Tibial artery (tissue), 4 donors: Measurements from ENCODE around the gene EXOSC1.

ENCODE experiments used
- DNase-seq, 2 donors: peaks; one replicate each; pipeline ENCODE4 v3.0.0-alpha.2; 2019
- H3K27ac ChIP-seq, 2 donors: fragments of 200-600 bp; sonication (generic) in 1 of 2; 1 replicate in 1 of 2; 2 replicates in 1 of 2; pipeline ENCODE4 v1.5.1; 2018 to 2019; ENCODE audit warnings: mild to moderate bottlenecking in 1 of 2
- H3K27me3 ChIP-seq, 2 donors: fragments of 200-600 bp; sonication (generic) in 1 of 2; one replicate each; pipeline versions ENCODE4 v1.5.1 to v1.6.0; 2016 to 2019
- H3K36me3 ChIP-seq, 3 donors: fragments of 200-600 bp; sonication (generic) in 2 of 3; one replicate each; pipeline ENCODE4 v1.5.1; 2016 to 2019; ENCODE audit warnings: mild to moderate bottlenecking in 2 of 3
- H3K4me1 ChIP-seq, 4 donors: fragments of 200-600 bp; sonication (generic) in 2 of 4; 1 replicate in 3 of 4; 2 replicates in 1 of 4; pipeline ENCODE4 v1.5.1; 2016 to 2019
- H3K4me3 ChIP-seq, 2 donors: fragments of 200-600 bp; sonication (generic) in 1 of 2; 1 replicate in 1 of 2; 2 replicates in 1 of 2; pipeline ENCODE4 v1.5.1; 2018 to 2019; ENCODE audit warnings: mild to moderate bottlenecking in 2 of 2
- H3K9me3 ChIP-seq, 3 donors: fragments of 200-600 bp; sonication (generic) in 1 of 3; one replicate each; pipeline ENCODE4 v1.5.1; 2016 to 2019
- intact Hi-C: fragments of 100-400 bp; cut with DNase I; formaldehyde crosslinking; loops from one replicate; pipeline ENCODE4 v1.15.0; 2023; ENCODE audit warnings: low total_unique reads
- TF ChIP-seq, protein P1 (sequence below), 2 experiments: fragments of 200-600 bp in 1 of 2; fragments of 450-650 bp in 1 of 2; IDR thresholded peaks; one replicate each; pipeline ENCODE4 v1.5.1; 2017 to 2019; ENCODE audit warnings: antibody characterized with exemption in 2 of 2, mild to moderate bottlenecking in 1 of 2, moderate library complexity in 1 of 2

The EXOSC1 gene, protein sequence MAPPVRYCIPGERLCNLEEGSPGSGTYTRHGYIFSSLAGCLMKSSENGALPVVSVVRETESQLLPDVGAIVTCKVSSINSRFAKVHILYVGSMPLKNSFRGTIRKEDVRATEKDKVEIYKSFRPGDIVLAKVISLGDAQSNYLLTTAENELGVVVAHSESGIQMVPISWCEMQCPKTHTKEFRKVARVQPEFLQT

DNA sequence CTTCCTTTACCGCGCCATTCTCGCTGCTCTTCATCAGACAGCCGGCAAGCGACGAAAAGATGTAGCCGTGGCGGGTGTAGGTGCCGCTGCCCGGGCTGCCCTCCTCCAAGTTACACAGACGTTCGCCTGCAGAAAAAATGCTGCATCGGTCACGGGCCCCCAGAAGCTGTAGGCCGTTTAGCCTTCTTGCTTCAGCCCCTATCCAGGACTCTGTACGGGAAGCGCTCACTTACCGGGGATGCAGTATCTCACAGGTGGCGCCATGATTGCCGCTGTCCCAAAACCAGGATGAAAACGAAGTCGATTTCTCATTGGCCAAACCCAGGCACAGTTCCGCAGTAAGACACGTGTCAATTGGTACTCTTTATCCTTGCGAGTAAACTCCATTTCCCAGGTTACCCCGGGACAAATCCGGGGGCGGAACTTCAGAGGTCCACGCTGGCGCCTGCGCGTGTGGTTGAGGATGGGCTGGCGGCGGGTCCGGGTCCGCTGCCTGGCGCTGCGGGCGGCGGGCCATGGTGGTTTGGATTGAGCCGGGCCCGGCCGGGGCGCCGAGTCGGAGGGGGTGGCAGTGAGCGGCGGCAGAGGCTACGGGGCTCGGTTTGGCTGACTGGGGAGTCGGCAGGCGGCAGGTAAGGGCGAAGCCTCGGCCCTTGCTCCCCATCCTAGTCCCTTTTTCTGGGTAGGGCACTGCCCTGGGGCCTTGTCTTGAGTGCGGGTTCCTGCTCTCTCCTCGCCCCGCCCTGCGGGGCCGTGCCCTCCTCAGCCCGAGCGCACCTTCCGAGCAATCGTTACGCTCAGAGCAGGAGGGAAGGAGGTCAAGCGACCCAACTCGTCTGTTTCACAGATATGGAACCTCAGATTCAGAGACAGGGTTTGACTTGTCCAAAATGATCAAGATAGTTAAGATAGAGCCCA, at the start of gene EXOSC1, which contains the start of gene ZDHHC16:
EXOSC1 (minus strand) TSS at position 285 of the 918 bp plus-strand sequence; CDS start at position 264, 21 bp downstream.
ZDHHC16 (plus strand) TSS at position 454 of the 918 bp plus-strand sequence. CDS start 5,501 bp downstream, outside the sequence.
- H3K27me3 ChIP-seq: no peaks in the 10 kb centered on the region
- peaks cover 6 to 19% (median 6%) of the 10 kb centered on the region in 3 donors for H3K36me3 ChIP-seq
- H3K4me1 ChIP-seq: peaks cover 0 to 41% (median 26%) of the 10 kb centered on the region in 4 donors
- peak within 1 kb of the TSS; percentile 74 to 76 for H3K4me3 ChIP-seq
- DNase-seq: peak; percentile 93 to 95
- TF ChIP-seq, protein P1, sequence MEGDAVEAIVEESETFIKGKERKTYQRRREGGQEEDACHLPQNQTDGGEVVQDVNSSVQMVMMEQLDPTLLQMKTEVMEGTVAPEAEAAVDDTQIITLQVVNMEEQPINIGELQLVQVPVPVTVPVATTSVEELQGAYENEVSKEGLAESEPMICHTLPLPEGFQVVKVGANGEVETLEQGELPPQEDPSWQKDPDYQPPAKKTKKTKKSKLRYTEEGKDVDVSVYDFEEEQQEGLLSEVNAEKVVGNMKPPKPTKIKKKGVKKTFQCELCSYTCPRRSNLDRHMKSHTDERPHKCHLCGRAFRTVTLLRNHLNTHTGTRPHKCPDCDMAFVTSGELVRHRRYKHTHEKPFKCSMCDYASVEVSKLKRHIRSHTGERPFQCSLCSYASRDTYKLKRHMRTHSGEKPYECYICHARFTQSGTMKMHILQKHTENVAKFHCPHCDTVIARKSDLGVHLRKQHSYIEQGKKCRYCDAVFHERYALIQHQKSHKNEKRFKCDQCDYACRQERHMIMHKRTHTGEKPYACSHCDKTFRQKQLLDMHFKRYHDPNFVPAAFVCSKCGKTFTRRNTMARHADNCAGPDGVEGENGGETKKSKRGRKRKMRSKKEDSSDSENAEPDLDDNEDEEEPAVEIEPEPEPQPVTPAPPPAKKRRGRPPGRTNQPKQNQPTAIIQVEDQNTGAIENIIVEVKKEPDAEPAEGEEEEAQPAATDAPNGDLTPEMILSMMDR (IDR thresholded peaks at IDR 0.05): no peak
- H3K27ac ChIP-seq: peak within 1 kb of the TSS; percentile 74 to 78
- H3K9me3 ChIP-seq: no peaks in the 10 kb centered on the region
- intact Hi-C loops: no loop called here

DNA sequence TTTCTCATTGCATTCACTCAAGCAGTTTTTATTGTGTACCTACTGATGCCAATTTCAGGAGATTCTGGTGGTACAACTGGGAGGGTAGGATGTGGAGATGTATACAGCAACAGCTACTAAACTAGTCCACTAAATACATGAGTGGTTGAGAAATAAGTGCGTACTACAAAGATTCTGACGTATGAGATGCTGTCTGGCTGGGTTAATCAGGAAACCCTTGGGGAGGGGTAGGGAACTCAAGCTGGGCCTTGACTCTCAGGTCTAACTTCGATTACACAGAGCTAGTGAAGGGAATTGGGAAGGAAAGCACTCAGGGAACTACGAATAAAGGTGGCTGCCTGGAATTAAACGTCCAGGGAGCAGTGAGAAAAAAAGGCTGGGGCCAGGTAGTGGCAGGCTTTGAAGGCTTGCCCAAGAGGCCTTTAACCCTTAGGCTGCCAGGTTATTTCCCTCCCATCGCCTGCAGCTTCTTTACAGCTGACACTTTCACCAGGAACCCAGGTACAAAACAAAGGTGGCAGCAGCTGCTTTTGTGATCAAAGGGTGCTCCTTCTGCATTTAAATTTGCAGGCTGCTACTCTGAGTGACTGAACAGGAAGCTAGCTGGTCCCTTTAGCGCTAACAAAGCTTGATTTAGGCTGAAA, 49.2 kb upstream of the EXOSC1 start:
- TF ChIP-seq, protein P1 (IDR thresholded peaks at IDR 0.05): no peak
- Histone ChIP-seq H3K4me3 (no peak overlapping the region), H3K36me3 (peaks cover 0 to 3% (median 0%) of the 10 kb centered on the region in 3 donors), H3K4me1 (peaks cover 0 to 48% (median 30%) of the 10 kb centered on the region in 4 donors), H3K27ac (no peak overlapping the region), H3K27me3 (no peaks in the 10 kb centered on the region), H3K9me3 (no peaks in the 10 kb centered on the region)
- DNase-seq: no peak
- intact Hi-C loops: no loop called here

DNA sequence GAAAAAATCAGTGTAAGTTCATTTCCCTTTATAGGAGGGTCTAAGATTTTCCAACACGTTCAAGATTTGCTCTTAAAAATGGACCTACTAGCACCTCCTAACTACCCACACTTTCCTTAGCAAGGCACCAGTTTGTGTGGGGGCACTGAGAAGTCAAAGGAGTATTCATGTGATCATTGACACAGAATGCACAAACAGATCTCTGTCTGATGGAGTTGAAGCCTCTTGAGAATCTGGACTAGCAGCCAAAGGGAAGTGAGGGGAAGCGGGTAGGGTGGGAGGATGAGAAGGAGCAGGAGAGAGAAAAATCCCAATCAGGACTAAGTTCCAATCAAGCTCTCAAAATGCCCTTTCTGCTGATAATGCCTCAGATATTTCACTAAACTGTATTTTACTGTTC, 48.3 kb upstream of the EXOSC1 start:
- Histone ChIP-seq H3K4me3 (no peak overlapping the region), H3K9me3 (no peaks in the 10 kb centered on the region), H3K27ac (peak overlapping the region in 1 of 2 donors; percentile 2), H3K4me1 (peaks cover 0 to 53% (median 30%) of the 10 kb centered on the region in 4 donors), H3K36me3 (peaks cover 0 to 3% (median 0%) of the 10 kb centered on the region in 3 donors), H3K27me3 (no peaks in the 10 kb centered on the region)
- intact Hi-C loops: no loop called here
- TF ChIP-seq, protein P1 (IDR thresholded peaks at IDR 0.05): no peak
- DNase-seq: no peak

DNA sequence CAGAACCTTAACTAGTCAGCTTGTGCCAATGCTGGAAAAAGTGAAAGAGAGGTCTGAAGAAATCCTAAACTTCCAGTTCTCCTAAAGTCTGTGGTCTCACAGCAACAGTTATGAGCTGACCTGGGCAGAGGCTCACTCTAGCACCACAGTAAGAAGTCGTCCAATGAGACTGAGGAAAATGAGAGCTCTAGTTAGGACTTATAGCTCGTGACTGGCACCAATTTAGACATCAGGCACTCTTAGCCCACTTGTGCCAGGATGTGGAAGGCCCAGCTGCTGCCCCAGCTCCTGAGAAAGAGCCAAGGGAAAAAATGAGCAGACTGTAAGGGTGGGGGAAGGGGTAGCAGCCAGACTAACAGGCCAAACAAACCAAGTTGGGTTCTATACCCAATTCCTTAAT, 44.8 kb upstream of the EXOSC1 start:
- H3K9me3 ChIP-seq: no peaks in the 10 kb centered on the region
- TF ChIP-seq, protein P1 (IDR thresholded peaks at IDR 0.05): no peak
- peak in 1 of 2 donors; percentile 70 for DNase-seq
- intact Hi-C loops: no loop called here
- peaks cover 0 to 3% (median 0%) of the 10 kb centered on the region in 3 donors for H3K36me3 ChIP-seq
- no peaks in the 10 kb centered on the region for H3K27me3 ChIP-seq
- H3K27ac ChIP-seq: peak overlapping the region; percentile 59 to 68
- H3K4me1 ChIP-seq: peaks cover 0 to 42% (median 29%) of the 10 kb centered on the region in 4 donors
- no peak overlapping the region for H3K4me3 ChIP-seq

DNA sequence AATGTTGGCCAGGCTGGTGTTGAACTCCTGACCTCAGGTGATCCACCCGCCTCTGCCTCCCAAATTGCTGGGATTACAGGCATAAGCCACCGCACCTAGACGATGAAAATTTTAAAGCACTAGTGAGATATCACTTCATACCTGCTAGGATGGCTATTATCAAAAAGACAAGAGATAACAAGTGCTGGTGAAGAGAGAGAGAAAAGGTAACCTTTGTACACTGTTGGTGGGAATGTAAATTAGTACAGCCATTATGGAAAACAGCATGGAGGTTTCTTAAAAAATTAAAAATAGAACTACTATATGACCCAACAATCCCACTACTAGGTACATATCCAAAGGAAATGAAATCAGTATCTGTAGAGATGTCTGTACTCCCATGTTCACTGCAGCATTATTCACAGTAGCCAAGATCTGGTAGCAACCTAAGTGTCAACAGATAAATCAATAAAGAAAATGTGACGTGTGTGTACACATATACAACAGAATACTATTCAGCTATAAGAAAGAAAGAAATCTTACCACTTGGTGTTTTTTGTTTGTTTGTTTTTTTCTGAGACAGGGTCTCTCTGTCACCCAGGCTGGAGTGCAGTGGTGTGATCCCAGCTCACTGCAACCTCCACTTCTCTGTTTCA, 40.0 kb upstream of the EXOSC1 start:
- Histone ChIP-seq H3K4me3 (no peak overlapping the region), H3K27ac (no peak overlapping the region), H3K9me3 (no peaks in the 10 kb centered on the region), H3K36me3 (peaks cover 4 to 26% (median 23%) of the 10 kb centered on the region in 3 donors), H3K4me1 (peaks cover 0 to 27% (median 15%) of the 10 kb centered on the region in 4 donors), H3K27me3 (no peaks in the 10 kb centered on the region)
- intact Hi-C loops: no loop called here
- no peak for DNase-seq
- TF ChIP-seq, protein P1 (IDR thresholded peaks at IDR 0.05): no peak
